ENCODE results near the gene ECE1.

DNA sequence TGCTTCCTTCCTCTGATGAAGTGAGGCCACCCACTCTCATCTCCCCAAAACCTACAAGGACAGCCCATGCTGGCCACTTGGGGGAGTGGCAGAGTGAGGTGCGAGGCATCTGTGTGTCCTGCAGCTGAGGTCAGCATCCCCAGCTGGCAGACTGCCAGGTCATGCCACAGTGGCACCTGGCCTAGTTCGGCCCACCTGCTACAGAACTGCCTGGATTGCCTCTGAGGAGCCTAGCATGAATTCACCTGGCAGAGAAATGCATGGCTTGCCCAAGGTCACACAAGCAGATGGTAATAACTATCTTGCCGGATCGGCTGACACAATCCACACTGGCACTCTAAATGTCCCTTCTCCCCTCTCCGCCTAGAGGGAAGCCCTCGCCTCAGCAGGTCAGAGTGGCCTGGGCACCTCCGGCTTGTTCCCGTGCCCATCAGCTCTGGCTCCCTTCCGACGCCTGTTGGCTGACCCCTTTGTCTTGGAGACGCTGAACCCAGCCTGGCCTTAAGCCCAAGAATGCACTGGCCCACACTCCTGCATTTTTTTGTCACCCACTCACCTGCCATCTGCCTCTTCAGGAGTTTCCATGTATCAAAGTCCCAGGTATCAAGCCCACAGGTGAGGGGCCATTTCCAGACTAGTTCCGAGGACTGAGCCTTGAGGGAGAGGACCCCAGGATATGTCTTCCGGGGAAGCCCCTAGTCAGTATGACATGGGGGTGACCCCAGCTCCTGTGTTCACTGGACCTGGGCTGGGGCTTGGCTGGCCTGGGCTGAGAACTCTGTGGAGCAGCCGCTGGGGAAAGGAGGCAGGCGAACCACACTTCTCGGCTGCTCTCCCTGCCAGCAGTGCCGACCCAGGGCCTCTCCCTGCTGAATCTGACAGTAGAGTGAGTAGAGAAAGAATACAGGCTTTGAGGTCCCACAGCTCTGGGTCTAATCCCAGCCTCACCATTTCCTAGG is 21.7 kb downstream of the ECE1 start:
- no peak for TF ChIP-seq EZH2 (IDR thresholded peaks at IDR 0.05; ENCODE audit: borderline replicate concordance, low read length)
- no peak for TF ChIP-seq CTCF (IDR thresholded peaks at IDR 0.05; ENCODE audit: low read length)
